Measurements from ENCODE around the gene ARID3B. TPM values are rescaled to one million over a fixed set of nuclear protein-coding genes. Genes with fewer than 3 reads are reported as not detected.

ARID3B gene
- total RNA-seq, 1 experiment from 2014 or later = 8.1 TPM

DNA sequence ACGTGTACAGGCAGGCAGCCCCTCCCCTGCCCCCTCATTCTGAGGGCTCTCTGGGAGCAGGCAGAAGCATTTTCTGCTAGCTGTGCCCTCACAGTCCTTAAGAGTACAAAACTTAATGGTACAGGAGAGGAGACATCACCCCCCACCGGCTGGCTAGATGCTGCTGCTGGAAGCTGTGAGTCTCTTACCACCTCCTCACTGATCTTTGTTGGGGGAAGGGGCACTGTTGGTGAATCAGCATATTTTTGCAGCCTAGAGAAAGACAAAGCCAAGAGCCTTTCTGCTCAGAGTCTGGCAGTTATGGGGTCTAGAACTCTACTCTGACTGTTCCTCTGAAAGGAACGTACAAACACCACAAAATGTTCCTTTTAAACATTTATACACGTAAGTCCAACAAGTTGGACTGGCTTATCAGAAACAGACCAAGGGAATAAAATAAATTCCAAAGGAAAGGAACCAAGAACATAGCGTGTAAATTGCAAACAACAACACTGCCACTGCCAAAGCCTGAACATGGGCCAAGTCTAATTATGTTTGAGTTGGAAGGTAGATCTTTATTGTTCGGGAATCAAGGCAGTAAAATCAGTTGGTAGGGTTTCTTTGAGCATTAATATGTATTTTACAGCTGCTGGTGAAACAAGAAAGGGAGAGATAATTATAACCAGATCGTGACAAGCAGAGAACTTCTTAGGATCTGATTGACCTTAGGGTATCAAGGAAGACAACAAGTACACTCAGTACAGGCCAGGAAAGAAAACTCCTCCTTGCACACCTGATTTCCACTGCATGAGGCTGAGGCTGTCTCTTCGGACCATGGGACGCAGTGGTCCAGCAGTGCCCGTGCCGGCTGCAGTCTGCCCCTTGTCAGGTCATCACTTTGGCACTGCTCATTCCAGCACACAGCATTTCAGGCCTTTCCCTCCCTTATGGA is 102.0 kb downstream of the ARID3B start:
- no peak overlapping the region for H3K4me3 ChIP-seq (replicated peaks in 1 of 2; ENCODE audit: low read depth in 1 of 2, low read length in 2 of 2)
- ATAC-seq (no peak), DNase-seq (ENCODE audit: low read depth, low spot score) (no peak)
- POLR2A ChIA-PET = no interaction called here
- TF ChIP-seq EZH2phosphoT487 (IDR thresholded peaks at IDR 0.05; ENCODE audit: borderline replicate concordance) (no peak), SP1 (IDR thresholded peaks at IDR 0.05; ENCODE audit: low read depth) (no peak), POLR2AphosphoS5 (IDR thresholded peaks at IDR 0.05; ENCODE audit: low read depth, low read length) (no peak), POLR2A (IDR thresholded peaks at IDR 0.05; ENCODE audit: borderline replicate concordance, extremely low read depth, insufficient read depth, insufficient read length) (no peak), SIN3A (IDR thresholded peaks at IDR 0.05; ENCODE audit: low read depth) (no peak), SRF (IDR thresholded peaks at IDR 0.05; ENCODE audit: low read depth) (no peak), ELF1 (IDR thresholded peaks at IDR 0.05; ENCODE audit: borderline replicate concordance, low read depth) (no peak), ZFX (IDR thresholded peaks at IDR 0.05) (no peak), EGR1 (IDR thresholded peaks at IDR 0.05; ENCODE audit: low read depth) (no peak)
- TF ChIP-seq, protein P1, sequence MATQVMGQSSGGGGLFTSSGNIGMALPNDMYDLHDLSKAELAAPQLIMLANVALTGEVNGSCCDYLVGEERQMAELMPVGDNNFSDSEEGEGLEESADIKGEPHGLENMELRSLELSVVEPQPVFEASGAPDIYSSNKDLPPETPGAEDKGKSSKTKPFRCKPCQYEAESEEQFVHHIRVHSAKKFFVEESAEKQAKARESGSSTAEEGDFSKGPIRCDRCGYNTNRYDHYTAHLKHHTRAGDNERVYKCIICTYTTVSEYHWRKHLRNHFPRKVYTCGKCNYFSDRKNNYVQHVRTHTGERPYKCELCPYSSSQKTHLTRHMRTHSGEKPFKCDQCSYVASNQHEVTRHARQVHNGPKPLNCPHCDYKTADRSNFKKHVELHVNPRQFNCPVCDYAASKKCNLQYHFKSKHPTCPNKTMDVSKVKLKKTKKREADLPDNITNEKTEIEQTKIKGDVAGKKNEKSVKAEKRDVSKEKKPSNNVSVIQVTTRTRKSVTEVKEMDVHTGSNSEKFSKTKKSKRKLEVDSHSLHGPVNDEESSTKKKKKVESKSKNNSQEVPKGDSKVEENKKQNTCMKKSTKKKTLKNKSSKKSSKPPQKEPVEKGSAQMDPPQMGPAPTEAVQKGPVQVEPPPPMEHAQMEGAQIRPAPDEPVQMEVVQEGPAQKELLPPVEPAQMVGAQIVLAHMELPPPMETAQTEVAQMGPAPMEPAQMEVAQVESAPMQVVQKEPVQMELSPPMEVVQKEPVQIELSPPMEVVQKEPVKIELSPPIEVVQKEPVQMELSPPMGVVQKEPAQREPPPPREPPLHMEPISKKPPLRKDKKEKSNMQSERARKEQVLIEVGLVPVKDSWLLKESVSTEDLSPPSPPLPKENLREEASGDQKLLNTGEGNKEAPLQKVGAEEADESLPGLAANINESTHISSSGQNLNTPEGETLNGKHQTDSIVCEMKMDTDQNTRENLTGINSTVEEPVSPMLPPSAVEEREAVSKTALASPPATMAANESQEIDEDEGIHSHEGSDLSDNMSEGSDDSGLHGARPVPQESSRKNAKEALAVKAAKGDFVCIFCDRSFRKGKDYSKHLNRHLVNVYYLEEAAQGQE (IDR thresholded peaks at IDR 0.05; ENCODE audit: low read depth) = no peak
- TF ChIP-seq, protein P2, sequence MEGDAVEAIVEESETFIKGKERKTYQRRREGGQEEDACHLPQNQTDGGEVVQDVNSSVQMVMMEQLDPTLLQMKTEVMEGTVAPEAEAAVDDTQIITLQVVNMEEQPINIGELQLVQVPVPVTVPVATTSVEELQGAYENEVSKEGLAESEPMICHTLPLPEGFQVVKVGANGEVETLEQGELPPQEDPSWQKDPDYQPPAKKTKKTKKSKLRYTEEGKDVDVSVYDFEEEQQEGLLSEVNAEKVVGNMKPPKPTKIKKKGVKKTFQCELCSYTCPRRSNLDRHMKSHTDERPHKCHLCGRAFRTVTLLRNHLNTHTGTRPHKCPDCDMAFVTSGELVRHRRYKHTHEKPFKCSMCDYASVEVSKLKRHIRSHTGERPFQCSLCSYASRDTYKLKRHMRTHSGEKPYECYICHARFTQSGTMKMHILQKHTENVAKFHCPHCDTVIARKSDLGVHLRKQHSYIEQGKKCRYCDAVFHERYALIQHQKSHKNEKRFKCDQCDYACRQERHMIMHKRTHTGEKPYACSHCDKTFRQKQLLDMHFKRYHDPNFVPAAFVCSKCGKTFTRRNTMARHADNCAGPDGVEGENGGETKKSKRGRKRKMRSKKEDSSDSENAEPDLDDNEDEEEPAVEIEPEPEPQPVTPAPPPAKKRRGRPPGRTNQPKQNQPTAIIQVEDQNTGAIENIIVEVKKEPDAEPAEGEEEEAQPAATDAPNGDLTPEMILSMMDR (IDR thresholded peaks at IDR 0.05 in 2 of 3, conservative IDR thresholded peaks at IDR 0.05 in 1 of 3; ENCODE audit: borderline replicate concordance in 1 of 3, insufficient read depth in 1 of 3, low read depth in 2 of 3, low read length in 2 of 3) = no peak
- BruUV-seq (replicated peaks) = no TSS peak
- H3K4me1 ChIP-seq (ENCODE audit: control insufficient read depth in 1 of 2, insufficient read depth in 2 of 2, low read length in 2 of 2) = no peaks in the 10 kb centered on the region
- H3K27me3 ChIP-seq (ENCODE audit: insufficient read depth, low read length) = no peaks in the 10 kb centered on the region
- H3K9me2 ChIP-seq (ENCODE audit: insufficient read depth) = no peaks in the 10 kb centered on the region
- RAD21 ChIA-PET (ENCODE audit: low non-redundant PET in 1 of 2, low total read pairs in 2 of 2, uncharacterized antibody in 2 of 2, unreplicated experiment in 2 of 2) = no interaction called here
- H3K9ac ChIP-seq (ENCODE audit: low read length) = no peak overlapping the region
- no peaks in the 10 kb centered on the region for H3K36me3 ChIP-seq (ENCODE audit: control insufficient read depth in 1 of 2, insufficient read depth in 2 of 2, low read length in 2 of 2)
- intact Hi-C loops (cut with micrococcal nuclease) = no loop called here
- no peaks in the 10 kb centered on the region for H3K9me3 ChIP-seq (ENCODE audit: control insufficient read depth in 1 of 2, insufficient read depth in 1 of 2, low read depth in 1 of 2, low read length in 2 of 2)
- no peak overlapping the region for H3K27ac ChIP-seq (ENCODE audit: low read depth, low read length)
- no peak overlapping the region for H3K4me2 ChIP-seq (ENCODE audit: low read length)
- peaks cover 31% of the 10 kb centered on the region; the same call in 1 of the 2 replicates for H3K79me2 ChIP-seq (ENCODE audit: insufficient read depth, low read length)
- CTCF ChIA-PET = interaction anchor here (1.6 kb wide), 1 partner anchor 11 kb away, joined by 6 read pairs; no protein-coding TSS in a partner anchor
- H4K20me1 ChIP-seq (ENCODE audit: insufficient read depth) = 0 out of 2 replicates have a peak, but pooled peaks cover 5% of the 10 kb centered on the region
- no peak overlapping the region for H2AFZ ChIP-seq (ENCODE audit: low read depth, low read length, poor library complexity, severe bottlenecking)
